ENCODE data around the gene DACT2. TPM values are rescaled to one million over a fixed set of nuclear protein-coding genes. Genes with fewer than 3 reads are reported as not detected.

DACT2 gene
- total RNA-seq, 1 experiment from 2014 or later: 4.9 TPM

- TF ChIP-seq PRDM15 (CRISPR knock-in tag; IDR thresholded peaks at IDR 0.05): no peak
- 0 out of 2 replicates have a peak, but pooled peaks have one; percentile 18 for TF ChIP-seq ZNF281 (CRISPR knock-in tag; IDR thresholded peaks at IDR 0.05)
Observed at GRCh38 chr6:168301648-168302398, 17.8 kb downstream of the DACT2 start (continued).

GRCh38 chr6:168300975-168301647 lies 18.5 kb downstream of the DACT2 start:
- TF ChIP-seq ZBTB43 (CRISPR knock-in tag; IDR thresholded peaks at IDR 0.05): no peak
- TF ChIP-seq ZNF317 (CRISPR knock-in tag; IDR thresholded peaks at IDR 0.05; ENCODE audit: borderline replicate concordance, low read depth): no peak
- TF ChIP-seq PREB (CRISPR knock-in tag; IDR thresholded peaks at IDR 0.05; ENCODE audit: borderline replicate concordance): no peak
- TF ChIP-seq CREM (CRISPR knock-in tag; IDR thresholded peaks at IDR 0.05): no peak
- TF ChIP-seq NFYB (CRISPR knock-in tag; conservative IDR thresholded peaks at IDR 0.05; ENCODE audit: low read depth): no peak
- no peak for TF ChIP-seq TCF7 (CRISPR knock-in tag; IDR thresholded peaks at IDR 0.05; ENCODE audit: low read depth)
- TF ChIP-seq GABPB1 (CRISPR knock-in tag; IDR thresholded peaks at IDR 0.05): no peak
- no peak for TF ChIP-seq ZBTB21 (CRISPR knock-in tag; IDR thresholded peaks at IDR 0.05; ENCODE audit: borderline replicate concordance)
- TF ChIP-seq JAZF1 (CRISPR knock-in tag; IDR thresholded peaks at IDR 0.05): no peak
- no peak for TF ChIP-seq NR1H2 (CRISPR knock-in tag; IDR thresholded peaks at IDR 0.05)
- no peak for TF ChIP-seq ETV6 (CRISPR knock-in tag; IDR thresholded peaks at IDR 0.05)
- no peak for TF ChIP-seq ATF1 (CRISPR knock-in tag; IDR thresholded peaks at IDR 0.05)
- no peaks in the 10 kb centered on the region for H3K36me3 Mint-ChIP-seq
- CTCF ChIA-PET: interaction anchor here (0.7 to 1.9 kb wide), 8 partner anchors 12 to 183 kb away, joined by 3 to 8 read pairs (median 4); partner anchors contain the start of gene DACT2
- ATAC-seq (peak; percentile 34), DNase-seq (ENCODE audit: low spot score) (no peak)
- H3K9me3 Mint-ChIP-seq: no peaks in the 10 kb centered on the region
- H3K4me3 Mint-ChIP-seq: no peak overlapping the region; the same call in 1 of the 2 replicates
- H3K4me1 Mint-ChIP-seq: peaks cover 38% of the 10 kb centered on the region
- 0 out of 2 replicates have a peak overlapping the region, but pooled peaks have one; percentile 68 for H3K27ac Mint-ChIP-seq
- POLR2A ChIA-PET: interaction anchor here (0.8 kb wide), 1 partner anchor 18 kb away, joined by 4 read pairs; the partner anchor contains the start of gene DACT2
- peaks cover 16% of the 10 kb centered on the region for H3K27me3 Mint-ChIP-seq (ENCODE audit: low read depth)
